OCI-LY7 (cell line): ENCODE results near the gene CD248. TPM values are rescaled to one million over a fixed set of nuclear protein-coding genes. Genes with fewer than 3 reads are reported as not detected.
A peak's percentile ranks its signal among the peaks of the same experiment; 100 is the strongest.

Experiments
- BruUV-seq: library from RNA; stranded (reverse); fragments of 400-500 nt; replicated peaks from 2 replicates; lab custom pipeline; 2021; lab: Mats Ljungman, UMichigan
- CTCF ChIA-PET: fragments of 300-600 bp; sonication (Branson Sonifier 250); formaldehyde crosslinking; loops from one replicate; lab custom pipeline; 2022; ENCODE audit warnings: antibody characterized with exemption; ENCODE audit not compliant: unreplicated experiment; lab: Charles Lee
- POLR2A ChIA-PET: fragments of 300-600 bp; sonication (Branson Sonifier 250); formaldehyde crosslinking; loops from one replicate; lab custom pipeline; 2022; ENCODE audit warnings: antibody characterized with exemption; lab: Charles Lee
- DNase-seq: peaks from one replicate; pipeline ENCODE4 v3.0.0-alpha.2; 2015; ENCODE audit warnings: low spot score
- H2AFZ ChIP-seq: fragments of 200-600 bp; sonication (generic), shearing (Covaris generic); 2 replicates; pipeline ENCODE4 v1.6.1; 2014; ENCODE audit warnings: mild to moderate bottlenecking, antibody characterized with exemption, low read length, moderate library complexity
- H3K27ac ChIP-seq: fragments of 200-600 bp; sonication (generic); 2 replicates; pipeline ENCODE4 v1.5.1; 2014; ENCODE audit warnings: mixed run types, low read depth, mild to moderate bottlenecking, moderate library complexity, low read length, inconsistent platforms; ENCODE audit not compliant: poor library complexity, severe bottlenecking
- H3K36me3 ChIP-seq: fragments of 200-600 bp; sonication (generic); 2 replicates; pipeline ENCODE4 v1.6.1; 2014; ENCODE audit warnings: mild to moderate bottlenecking, antibody characterized with exemption, low read length, moderate library complexity, mixed read lengths; ENCODE audit not compliant: insufficient read depth
- H3K4me1 ChIP-seq: fragments of 200-600 bp; sonication (generic); 2 replicates; pipeline ENCODE4 v1.5.1; 2014; ENCODE audit warnings: mild to moderate bottlenecking, low read length; ENCODE audit not compliant: insufficient read depth, poor library complexity, severe bottlenecking
- H3K4me2 ChIP-seq: fragments of 200-600 bp; sonication (generic); 2 replicates; pipeline ENCODE4 v1.6.1; 2014; ENCODE audit warnings: mild to moderate bottlenecking, low read length
- H3K4me3 ChIP-seq: fragments of 200-600 bp; sonication (generic); 2 replicates; pipeline ENCODE4 v1.5.1; 2014; ENCODE audit warnings: mild to moderate bottlenecking, low read depth, low read length; ENCODE audit not compliant: poor library complexity, severe bottlenecking
- H3K79me2 ChIP-seq: fragments of 200-600 bp; sonication (generic); 2 replicates; pipeline ENCODE4 v1.6.1; 2016; ENCODE audit warnings: low read depth, mild to moderate bottlenecking, low read length, moderate library complexity, mixed read lengths; ENCODE audit not compliant: insufficient read depth
- H3K9me2 ChIP-seq: fragments of 200-600 bp; sonication (generic); 2 replicates; pipeline ENCODE4 v1.6.1; 2016; ENCODE audit warnings: mild to moderate bottlenecking, low read length, mixed read lengths; ENCODE audit not compliant: insufficient read depth
- H3K9me3 ChIP-seq: fragments of 200-600 bp; sonication (generic); 2 replicates; pipeline ENCODE4 v1.6.1; 2014; ENCODE audit warnings: mild to moderate bottlenecking, mixed run types, low read length, mixed read lengths
- H4K20me1 ChIP-seq: fragments of 200-600 bp; sonication (generic); 2 replicates; pipeline ENCODE4 v1.6.1; 2014; ENCODE audit warnings: mild to moderate bottlenecking, antibody characterized with exemption, low read length, moderate library complexity, mixed read lengths; ENCODE audit not compliant: insufficient read depth
- EZH2phosphoT487 ChIP-seq: fragments of 200-600 bp; sonication (generic); IDR thresholded peaks from 2 replicates; pipeline ENCODE4 v1.6.1; 2018; ENCODE audit warnings: low read depth, borderline replicate concordance, mild to moderate bottlenecking, mixed run types, antibody characterized with exemption, low read length, moderate library complexity, mixed read lengths
- intact Hi-C: fragments of 100-400 bp; cut with micrococcal nuclease; formaldehyde crosslinking; loops from one replicate; pipeline ENCODE4 v1.10.0; 2022; ENCODE audit not compliant: unreplicated experiment
- total RNA-seq, 2 experiments: library from RNA; depleted of rRNA in 1 of 2; stranded (reverse); fragments of >200 nt in 1 of 2; shearing (Covaris generic) in 1 of 2; gene quantifications; 2 replicates each; pipeline ENCODE4 v1.2.3, GENCODE V29; 2014 to 2022
- TF ChIP-seq, protein P1 (sequence below): fragments of 200-600 bp; sonication (generic); conservative IDR thresholded peaks from 2 replicates; pipeline ENCODE4 v1.5.1; 2014; ENCODE audit warnings: mild to moderate bottlenecking, antibody characterized with exemption, low read length, moderate library complexity, mixed read lengths

Gene CD248
- total RNA-seq, 2 experiments from 2014 or later, result 0.46 TPM; not detected in 1

DNA sequence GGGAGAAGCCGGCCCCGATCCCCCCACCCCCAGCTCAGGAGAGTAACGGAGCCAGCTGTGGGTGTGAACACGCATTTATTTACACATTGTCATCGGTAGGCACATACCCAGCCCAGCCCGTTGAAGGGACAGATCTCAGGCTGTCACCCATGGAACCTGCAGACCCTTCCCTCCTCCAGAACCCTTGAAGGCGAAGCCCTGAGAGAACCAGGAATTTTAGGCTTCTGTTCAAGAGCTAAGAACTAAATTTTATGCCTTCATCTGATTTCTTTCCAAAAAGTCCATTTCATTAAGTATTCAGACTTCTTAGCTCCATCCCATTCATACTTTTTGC lies 28.4 kb upstream of the CD248 start:
- intact Hi-C loops, result loop anchor here (2.0 to 5.0 kb wide), 2 partner anchors 26 to 33 kb away; partner anchors contain the start of gene SLC29A2
- no TSS peak for BruUV-seq
- Histone ChIP-seq H2AFZ (peak overlapping the region; percentile 35; the same call in 1 of the 2 replicates), H3K27ac (peak overlapping the region; percentile 35), H3K36me3 (peaks cover 14% of the 10 kb centered on the region), H3K4me3 (peak overlapping the region; percentile 88), H3K4me2 (peak overlapping the region; percentile 89), H3K9me3 (no peaks in the 10 kb centered on the region), H3K79me2 (peaks cover 15% of the 10 kb centered on the region), H3K4me1 (peaks cover 37% of the 10 kb centered on the region), H4K20me1 (peaks cover 4% of the 10 kb centered on the region; the same call in 1 of the 2 replicates), H3K9me2 (no peaks in the 10 kb centered on the region)
- ChIA-PET CTCF (no interaction called here), POLR2A (interaction anchor here (0.6 to 2.2 kb wide), 5 partner anchors 26 to 56 kb away, joined by 3 to 7 read pairs (median 5); partner anchors contain the start of gene YIF1A)
- no peak for DNase-seq
- TF ChIP-seq, protein P1, sequence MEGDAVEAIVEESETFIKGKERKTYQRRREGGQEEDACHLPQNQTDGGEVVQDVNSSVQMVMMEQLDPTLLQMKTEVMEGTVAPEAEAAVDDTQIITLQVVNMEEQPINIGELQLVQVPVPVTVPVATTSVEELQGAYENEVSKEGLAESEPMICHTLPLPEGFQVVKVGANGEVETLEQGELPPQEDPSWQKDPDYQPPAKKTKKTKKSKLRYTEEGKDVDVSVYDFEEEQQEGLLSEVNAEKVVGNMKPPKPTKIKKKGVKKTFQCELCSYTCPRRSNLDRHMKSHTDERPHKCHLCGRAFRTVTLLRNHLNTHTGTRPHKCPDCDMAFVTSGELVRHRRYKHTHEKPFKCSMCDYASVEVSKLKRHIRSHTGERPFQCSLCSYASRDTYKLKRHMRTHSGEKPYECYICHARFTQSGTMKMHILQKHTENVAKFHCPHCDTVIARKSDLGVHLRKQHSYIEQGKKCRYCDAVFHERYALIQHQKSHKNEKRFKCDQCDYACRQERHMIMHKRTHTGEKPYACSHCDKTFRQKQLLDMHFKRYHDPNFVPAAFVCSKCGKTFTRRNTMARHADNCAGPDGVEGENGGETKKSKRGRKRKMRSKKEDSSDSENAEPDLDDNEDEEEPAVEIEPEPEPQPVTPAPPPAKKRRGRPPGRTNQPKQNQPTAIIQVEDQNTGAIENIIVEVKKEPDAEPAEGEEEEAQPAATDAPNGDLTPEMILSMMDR, result no peak
- no peak for TF ChIP-seq EZH2phosphoT487

DNA sequence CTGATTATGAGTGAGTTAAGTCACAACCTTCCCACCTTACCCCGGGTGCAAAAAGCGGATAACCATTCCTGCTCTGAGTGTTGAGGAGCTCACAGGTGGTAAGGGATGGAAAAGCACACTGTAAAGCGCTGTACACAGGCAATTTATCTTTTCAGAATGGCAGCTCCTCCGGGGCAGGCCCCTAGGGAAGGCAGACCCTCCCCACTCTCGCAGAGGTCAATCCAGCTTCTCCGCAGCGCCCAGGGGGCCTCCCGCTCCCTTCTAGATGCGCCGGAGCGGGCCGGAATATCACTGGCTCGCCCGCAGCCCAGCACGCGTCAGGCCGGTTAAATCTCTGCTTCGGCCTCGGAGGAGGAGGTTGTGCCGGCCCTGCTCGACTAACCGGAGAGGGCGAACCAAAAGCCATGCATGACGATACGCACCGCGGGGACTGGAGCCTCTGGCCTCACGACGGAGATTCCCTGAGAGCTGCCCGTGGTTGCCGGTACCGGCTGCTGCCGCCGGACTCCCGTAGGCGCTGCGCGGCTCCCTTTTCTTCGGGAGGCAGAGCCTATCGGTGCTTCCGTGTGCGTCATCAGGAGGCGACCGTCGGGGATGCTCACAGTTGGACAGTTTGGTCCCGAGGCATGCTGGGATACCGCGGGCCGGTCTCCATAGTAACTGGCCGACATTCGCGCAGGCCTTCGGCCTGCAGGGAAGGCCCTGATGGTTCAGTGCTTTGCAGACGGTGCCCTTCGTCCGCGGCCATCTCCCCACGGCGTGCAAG lies 27.9 kb upstream of the CD248 start, which contains the start of gene BRMS1:
Gene BRMS1 (minus strand): TSS at position 555 of the 766 bp plus-strand sequence. CDS start 2,870 bp downstream, outside the sequence.
- POLR2A ChIA-PET, result interaction anchor here (0.8 to 2.2 kb wide), 4 partner anchors 20 to 34 kb away, joined by 3 to 7 read pairs (median 4); no protein-coding TSS in a partner anchor
- Histone ChIP-seq H3K27ac (peak within 1 kb of the TSS; percentile 35), H3K4me2 (peak within 1 kb of the TSS; percentile 89), H3K9me3 (no peaks in the 10 kb centered on the region), H3K36me3 (peaks cover 20% of the 10 kb centered on the region), H3K79me2 (peaks cover 15% of the 10 kb centered on the region), H4K20me1 (peaks cover 4% of the 10 kb centered on the region; the same call in 1 of the 2 replicates), H3K4me3 (peak within 1 kb of the TSS; percentile 88), H3K4me1 (peaks cover 37% of the 10 kb centered on the region), H3K9me2 (no peaks in the 10 kb centered on the region), H2AFZ (peak within 1 kb of the TSS; percentile 35; the same call in 1 of the 2 replicates)
- intact Hi-C loops, result loop anchor here (2.0 to 5.0 kb wide), 2 partner anchors 26 to 32 kb away; partner anchors contain the start of gene SLC29A2
- DNase-seq, result peak; percentile 96
- no TSS peak for BruUV-seq
- CTCF ChIA-PET, result no interaction called here
- no peak for TF ChIP-seq EZH2phosphoT487
- TF ChIP-seq, protein P1, result no peak
